Trophoblast cell (in vitro differentiated cells and primary cell): ENCODE measurements around the gene OPCML.

Experiments used
- DNase-seq, 2 donors: peaks; one replicate each; pipeline ENCODE4 v3.0.0-alpha.2; 2016
- H2AFZ ChIP-seq: 2 replicates; pipeline ENCODE4 v1.6.1; 2013; ENCODE audit warnings: low read length, moderate library complexity, mild to moderate bottlenecking; ENCODE audit not compliant: insufficient read depth, poor library complexity
- H2AK5ac ChIP-seq: 2 replicates; pipeline ENCODE4 v1.6.1; 2013; ENCODE audit warnings: mild to moderate bottlenecking, low read length
- H2BK120ac ChIP-seq: 2 replicates; pipeline ENCODE4 v1.6.1; 2013; ENCODE audit warnings: low read length, mild to moderate bottlenecking, moderate library complexity; ENCODE audit not compliant: insufficient read depth, poor library complexity
- H2BK12ac ChIP-seq: 2 replicates; pipeline ENCODE4 v1.6.1; 2013; ENCODE audit warnings: mild to moderate bottlenecking, low read length, moderate library complexity
- H2BK5ac ChIP-seq: 2 replicates; pipeline ENCODE4 v1.6.1; 2013; ENCODE audit warnings: low read length, low read depth, moderate library complexity, mild to moderate bottlenecking; ENCODE audit not compliant: poor library complexity
- H3K14ac ChIP-seq: 2 replicates; pipeline ENCODE4 v1.6.1; 2013; ENCODE audit warnings: mild to moderate bottlenecking, low read length
- H3K18ac ChIP-seq: 2 replicates; pipeline ENCODE4 v1.6.1; 2013; ENCODE audit warnings: mild to moderate bottlenecking, low read length
- H3K23ac ChIP-seq: 2 replicates; pipeline ENCODE4 v1.6.1; 2013; ENCODE audit warnings: low read length
- H3K27ac ChIP-seq: 2 replicates; pipeline ENCODE4 v1.5.1; 2013; ENCODE audit warnings: low read depth, mild to moderate bottlenecking, inconsistent platforms, low read length, moderate library complexity
- H3K27me3 ChIP-seq: 2 replicates; pipeline ENCODE4 v1.6.1; 2013; ENCODE audit warnings: inconsistent platforms, mild to moderate bottlenecking, low read length, moderate library complexity; ENCODE audit not compliant: insufficient read depth
- H3K36me3 ChIP-seq, 2 experiments: 1 replicate in 1 of 2; 2 replicates in 1 of 2; pipeline ENCODE4 v1.6.1; 2013; ENCODE audit warnings: low read length in 2 of 2, mild to moderate bottlenecking in 2 of 2, moderate library complexity in 1 of 2; ENCODE audit not compliant: insufficient read depth in 2 of 2, control insufficient read depth in 1 of 2
- H3K4ac ChIP-seq: 2 replicates; pipeline ENCODE4 v1.6.1; 2013; ENCODE audit warnings: low read depth, mild to moderate bottlenecking, low read length, moderate library complexity
- H3K4me1 ChIP-seq, 2 experiments: 1 replicate in 1 of 2; 2 replicates in 1 of 2; pipeline ENCODE4 v1.6.1; 2013; ENCODE audit warnings: low read length in 2 of 2, mild to moderate bottlenecking in 2 of 2, moderate library complexity in 1 of 2; ENCODE audit not compliant: insufficient read depth in 2 of 2, control insufficient read depth in 1 of 2
- H3K4me2 ChIP-seq: 2 replicates; pipeline ENCODE4 v1.6.1; 2013; ENCODE audit warnings: inconsistent platforms, mild to moderate bottlenecking, low read length, moderate library complexity
- H3K4me3 ChIP-seq: 2 replicates; pipeline ENCODE4 v1.5.1; 2013; ENCODE audit warnings: mild to moderate bottlenecking, low read depth, low read length, inconsistent platforms
- H3K79me1 ChIP-seq: one replicate; pipeline ENCODE4 v1.6.1; 2013; ENCODE audit warnings: low read length
- H3K79me2 ChIP-seq: 2 replicates; pipeline ENCODE4 v1.6.1; 2013; ENCODE audit warnings: low read length, mild to moderate bottlenecking; ENCODE audit not compliant: control insufficient read depth, insufficient read depth, poor library complexity
- H3K9ac ChIP-seq: 2 replicates; pipeline ENCODE4 v1.6.1; 2013; ENCODE audit warnings: mild to moderate bottlenecking, low read length
- H3K9me3 ChIP-seq: 2 replicates; pipeline ENCODE4 v1.6.1; 2013; ENCODE audit warnings: low read depth, mild to moderate bottlenecking, control low read depth, inconsistent platforms, low read length; ENCODE audit not compliant: insufficient read depth
- H4K12ac ChIP-seq: 2 replicates; pipeline ENCODE4 v1.6.1; 2013; ENCODE audit warnings: low read depth, mild to moderate bottlenecking, low read length, moderate library complexity
- H4K8ac ChIP-seq: 2 replicates; pipeline ENCODE4 v1.6.1; 2013; ENCODE audit warnings: low read depth, mild to moderate bottlenecking, low read length, moderate library complexity
- H4K91ac ChIP-seq: one replicate; pipeline ENCODE4 v1.6.1; 2013; ENCODE audit warnings: low read depth, mild to moderate bottlenecking, low read length, moderate library complexity
- WGBS: extraction: QIAGEN DNeasy Blood & Tissue Kit; methylation state at CpG from one replicate; pipeline ENCODE4 v1.1.7; 2013; ENCODE audit warnings: missing lambda C conversion rate; ENCODE audit not compliant: insufficient read length, insufficient coverage; ENCODE audit errors: extremely low coverage; 5-methylcytosine and 5-hydroxymethylcytosine counted together

The OPCML gene

DNA sequence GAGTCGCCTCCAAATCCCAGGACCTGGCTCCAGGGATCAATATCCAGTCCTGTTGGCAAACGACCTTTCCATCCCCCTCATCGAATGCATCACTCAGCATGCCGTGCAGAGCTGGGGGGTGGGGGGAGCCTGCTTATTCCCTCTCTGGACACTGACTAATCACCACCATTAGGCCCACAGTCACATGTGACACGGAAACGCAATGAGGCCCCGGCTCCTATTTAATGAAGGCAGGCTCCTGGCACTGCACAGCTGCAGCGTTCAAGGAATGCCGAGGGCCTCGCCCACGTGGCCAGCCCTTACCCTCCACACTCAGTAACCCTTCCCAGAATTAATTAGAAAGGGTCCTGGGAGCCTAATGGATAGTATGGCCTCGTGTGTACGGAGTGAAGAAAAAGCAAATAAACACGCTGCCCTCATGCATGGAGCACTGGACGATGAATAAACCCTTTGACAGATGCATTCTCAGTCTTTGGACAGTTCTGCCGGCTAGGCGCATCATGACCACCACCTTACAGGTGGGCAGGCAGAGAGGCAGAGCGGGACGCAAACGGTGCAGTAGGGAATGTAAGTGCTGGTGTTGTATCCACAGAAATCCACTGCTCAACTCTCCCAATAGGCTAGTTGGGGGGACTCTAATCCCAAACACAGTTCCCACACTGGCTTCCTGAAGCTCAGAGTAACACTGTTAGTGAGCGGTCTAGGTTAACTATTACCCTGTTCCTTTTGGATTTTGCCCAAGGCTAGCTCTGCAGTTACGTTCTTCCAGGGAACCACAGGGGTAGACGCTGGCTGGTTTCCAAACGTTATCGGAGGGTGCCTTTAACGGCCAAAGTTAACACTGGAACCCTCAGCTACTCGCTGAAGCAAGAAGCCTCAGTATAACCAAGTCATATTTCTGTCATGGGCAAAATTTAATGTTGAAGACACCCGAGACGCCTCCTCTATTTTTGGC lies 490.1 kb downstream of the OPCML start:
- Histone ChIP-seq H3K36me3 (no peaks in the 10 kb centered on the region), H3K79me2 (no peaks in the 10 kb centered on the region), H3K79me1 (no peaks in the 10 kb centered on the region), H3K18ac (no peak overlapping the region), H2BK12ac (no peak overlapping the region), H3K27me3 (peaks cover 2% of the 10 kb centered on the region), H3K23ac (no peak overlapping the region), H2AFZ (no peak overlapping the region), H2BK120ac (no peak overlapping the region), H3K27ac (no peak overlapping the region), H3K4me2 (no peak overlapping the region), H4K8ac (no peak overlapping the region), H2BK5ac (no peak overlapping the region), H4K91ac (no peak overlapping the region), H3K4ac (no peak overlapping the region), H3K14ac (no peak overlapping the region), H3K9ac (no peak overlapping the region), H3K4me3 (no peak overlapping the region), H4K12ac (no peak overlapping the region), H3K4me1 (peaks cover 3 to 4% of the 10 kb centered on the region in 2 experiments), H3K9me3 (no peaks in the 10 kb centered on the region), H2AK5ac (no peak overlapping the region)
- DNase-seq = no peak
- no CpG with 5 or more reads among the region's 29 CpGs for WGBS

DNA sequence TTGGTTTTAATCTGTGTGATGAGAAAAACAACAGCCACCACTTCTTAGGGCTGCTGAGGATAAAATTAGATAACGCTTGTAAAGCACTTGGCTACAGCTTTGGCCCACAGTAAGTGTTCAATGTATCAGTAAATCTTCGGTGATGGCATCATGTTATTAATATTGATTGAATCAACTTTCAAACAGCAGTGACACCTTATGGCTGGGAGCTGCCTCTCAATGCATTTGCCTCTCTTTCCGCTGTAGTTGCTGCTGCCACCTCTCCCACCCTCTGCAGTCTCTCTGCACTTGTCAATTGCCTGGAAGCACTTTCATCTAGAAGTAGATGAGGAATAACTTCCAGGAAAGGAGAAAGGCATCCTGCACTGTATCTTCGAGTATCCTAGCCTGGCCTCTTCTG lies 491.1 kb downstream of the OPCML start:
- H2BK120ac ChIP-seq = no peak overlapping the region
- no peak for DNase-seq
- no peaks in the 10 kb centered on the region for H3K79me2 ChIP-seq
- no peak overlapping the region for H2AK5ac ChIP-seq
- no peak overlapping the region for H2AFZ ChIP-seq
- peaks cover 2% of the 10 kb centered on the region for H3K27me3 ChIP-seq
- no peak overlapping the region for H4K8ac ChIP-seq
- H3K9ac ChIP-seq = no peak overlapping the region
- H3K4me1 ChIP-seq = peaks cover 3 to 4% of the 10 kb centered on the region in 2 experiments
- no peak overlapping the region for H3K4me2 ChIP-seq
- no peaks in the 10 kb centered on the region for H3K79me1 ChIP-seq
- H3K18ac ChIP-seq = no peak overlapping the region
- H3K27ac ChIP-seq = no peak overlapping the region
- no peak overlapping the region for H4K12ac ChIP-seq
- no peak overlapping the region for H2BK12ac ChIP-seq
- no peak overlapping the region for H3K23ac ChIP-seq
- WGBS = no CpG with 5 or more reads among the region's 4 CpGs
- no peaks in the 10 kb centered on the region for H3K9me3 ChIP-seq
- no peak overlapping the region for H3K14ac ChIP-seq
- no peaks in the 10 kb centered on the region for H3K36me3 ChIP-seq
- H2BK5ac ChIP-seq = no peak overlapping the region
- no peak overlapping the region for H3K4me3 ChIP-seq
- H4K91ac ChIP-seq = no peak overlapping the region
- H3K4ac ChIP-seq = no peak overlapping the region

DNA sequence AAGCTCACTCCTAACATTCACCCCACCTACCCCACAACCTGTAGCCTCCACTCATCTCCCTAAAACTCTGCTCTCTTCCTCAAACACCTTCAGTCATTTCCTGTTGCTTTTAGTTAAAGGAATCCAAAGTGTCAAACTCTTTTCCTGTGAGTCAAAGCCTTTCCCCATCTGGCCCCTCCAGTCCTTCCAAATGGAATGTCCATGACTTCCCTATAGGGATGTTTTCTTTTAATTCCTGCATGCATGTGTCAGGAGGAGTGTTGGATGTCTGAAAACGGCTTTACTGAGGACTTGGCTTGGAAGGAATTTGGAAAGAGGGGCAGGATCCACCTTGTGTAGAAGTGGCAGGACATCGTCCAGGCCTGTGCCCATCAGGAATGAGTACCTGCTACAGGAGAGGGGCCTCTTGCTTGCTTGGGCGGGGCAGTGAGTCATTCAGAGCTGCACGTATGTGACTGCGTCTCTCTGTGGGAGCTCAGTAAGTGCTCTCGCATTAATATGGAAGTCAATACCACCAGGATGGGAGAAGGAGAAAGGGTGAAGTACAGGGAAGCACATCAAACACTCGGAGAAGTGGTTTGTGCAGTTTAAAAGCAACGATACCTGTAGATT lies 491.9 kb downstream of the OPCML start:
- Histone ChIP-seq H2AK5ac (no peak overlapping the region), H3K9me3 (no peaks in the 10 kb centered on the region)

DNA sequence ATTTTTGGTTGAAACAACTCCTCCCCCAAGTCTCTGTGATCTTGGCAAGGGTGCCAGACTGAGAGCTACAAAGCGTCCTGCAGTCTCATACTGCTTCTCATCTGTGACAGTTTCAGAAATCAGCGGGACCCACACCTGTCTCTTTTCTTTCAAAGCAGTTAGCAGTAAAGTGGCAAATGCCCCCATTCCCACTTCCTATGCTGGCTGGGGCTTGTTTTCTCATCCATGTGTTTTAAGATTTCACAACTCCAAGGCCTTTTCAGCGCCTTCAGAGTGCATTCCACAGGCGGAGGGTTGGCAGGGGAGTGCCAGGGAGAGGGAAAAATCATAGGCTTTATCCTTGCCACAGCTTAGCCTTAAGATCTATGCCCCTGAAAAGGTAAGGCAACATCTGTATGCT lies 493.5 kb downstream of the OPCML start:
- H3K9ac ChIP-seq = no peak overlapping the region
- H3K4me3 ChIP-seq = no peak overlapping the region
- H3K4me1 ChIP-seq = peaks cover 3 to 4% of the 10 kb centered on the region in 2 experiments
- no peak overlapping the region for H2BK5ac ChIP-seq
- no peak overlapping the region for H4K12ac ChIP-seq
- WGBS = no CpG with 5 or more reads among the region's 4 CpGs
- no peaks in the 10 kb centered on the region for H3K36me3 ChIP-seq
- H3K4ac ChIP-seq = no peak overlapping the region
- no peak overlapping the region for H3K23ac ChIP-seq
- H3K9me3 ChIP-seq = no peaks in the 10 kb centered on the region
- no peak overlapping the region for H3K27ac ChIP-seq
- H3K14ac ChIP-seq = no peak overlapping the region
- peaks cover 2% of the 10 kb centered on the region for H3K27me3 ChIP-seq
- H3K4me2 ChIP-seq = no peak overlapping the region
- H2BK120ac ChIP-seq = no peak overlapping the region
- no peak overlapping the region for H4K8ac ChIP-seq
- no peaks in the 10 kb centered on the region for H3K79me2 ChIP-seq
- no peak overlapping the region for H2BK12ac ChIP-seq
- no peaks in the 10 kb centered on the region for H3K79me1 ChIP-seq
- no peak overlapping the region for H3K18ac ChIP-seq
- no peak for DNase-seq
- H2AK5ac ChIP-seq = no peak overlapping the region
- no peak overlapping the region for H2AFZ ChIP-seq
- H4K91ac ChIP-seq = no peak overlapping the region

More for the DNA sequence above, 491.9 kb downstream of the OPCML start:
- Histone ChIP-seq H3K79me2 (no peaks in the 10 kb centered on the region), H2BK5ac (no peak overlapping the region), H3K27me3 (peaks cover 2% of the 10 kb centered on the region), H2AFZ (no peak overlapping the region), H3K18ac (no peak overlapping the region), H3K14ac (no peak overlapping the region), H3K4me2 (no peak overlapping the region), H3K4ac (no peak overlapping the region), H4K12ac (no peak overlapping the region), H3K4me1 (peaks cover 3 to 4% of the 10 kb centered on the region in 2 experiments), H3K23ac (no peak overlapping the region), H3K27ac (no peak overlapping the region), H3K79me1 (no peaks in the 10 kb centered on the region), H3K9ac (no peak overlapping the region), H3K4me3 (no peak overlapping the region), H3K36me3 (no peaks in the 10 kb centered on the region), H4K8ac (no peak overlapping the region), H2BK120ac (no peak overlapping the region), H2BK12ac (no peak overlapping the region), H4K91ac (no peak overlapping the region)
- no peak for DNase-seq
- WGBS = no CpG with 5 or more reads among the region's 8 CpGs
